GM21576 (cell line): ENCODE results near the gene CACNA2D3.

Source experiments
- ATAC-seq: cut with Tn5 transposase; IDR thresholded peaks from one replicate; pipeline ENCODE4 v1.9.1; 2021; ENCODE audit warnings: mild to moderate bottlenecking, moderate library complexity; ENCODE audit not compliant: unreplicated experiment

CACNA2D3 gene

GRCh38 chr3:54518011-54518675 lies 395.8 kb downstream of the CACNA2D3 start:
- no peak for ATAC-seq

GRCh38 chr3:54519493-54519892 lies 397.1 kb downstream of the CACNA2D3 start:
- ATAC-seq = no peak

GRCh38 chr3:54520060-54520459 lies 397.7 kb downstream of the CACNA2D3 start:
- no peak for ATAC-seq

- no peak for ATAC-seq
Measured at GRCh38 chr3:54527521-54527920, 405.2 kb downstream of the CACNA2D3 start.

- no peak for ATAC-seq
Measured at GRCh38 chr3:54527953-54528352, 405.6 kb downstream of the CACNA2D3 start.

- ATAC-seq = no peak
Measured at GRCh38 chr3:54528668-54529067, 406.3 kb downstream of the CACNA2D3 start.

GRCh38 chr3:54530091-54530490 lies 407.7 kb downstream of the CACNA2D3 start:
- no peak for ATAC-seq

GRCh38 chr3:54530944-54531343 lies 408.6 kb downstream of the CACNA2D3 start:
- no peak for ATAC-seq

- ATAC-seq = no peak
Measured at GRCh38 chr3:54531741-54532140, 409.4 kb downstream of the CACNA2D3 start.

GRCh38 chr3:54533856-54534255 lies 411.5 kb downstream of the CACNA2D3 start:
- no peak for ATAC-seq

- no peak for ATAC-seq
Measured at GRCh38 chr3:54535619-54536018, 413.3 kb downstream of the CACNA2D3 start.

- no peak for ATAC-seq
Measured at GRCh38 chr3:54536450-54536849, 414.1 kb downstream of the CACNA2D3 start.

- no peak for ATAC-seq
Measured at GRCh38 chr3:54537506-54537905, 415.2 kb downstream of the CACNA2D3 start.

- ATAC-seq = no peak
Measured at GRCh38 chr3:54538346-54538745, 416.0 kb downstream of the CACNA2D3 start.

GRCh38 chr3:54541369-54541768 lies 419.0 kb downstream of the CACNA2D3 start:
- ATAC-seq = no peak

GRCh38 chr3:54543446-54543845 lies 421.1 kb downstream of the CACNA2D3 start:
- no peak for ATAC-seq

GRCh38 chr3:54547051-54547450 lies 424.7 kb downstream of the CACNA2D3 start:
- no peak for ATAC-seq

GRCh38 chr3:54547846-54548245 lies 425.5 kb downstream of the CACNA2D3 start:
- ATAC-seq = no peak

GRCh38 chr3:54549607-54550220 lies 427.4 kb downstream of the CACNA2D3 start:
- no peak for ATAC-seq

- no peak for ATAC-seq
Measured at GRCh38 chr3:54550221-54550977, 428.0 kb downstream of the CACNA2D3 start.

- no peak for ATAC-seq
Measured at GRCh38 chr3:54556630-54557029, 434.3 kb downstream of the CACNA2D3 start.
